Transverse colon (tissue), 4 donors: ENCODE results near the gene MX2.

ENCODE experiments used
- CTCF ChIP-seq, 5 experiments: fragments of 200-600 bp in 3 of 5; fragments of 450-650 bp in 2 of 5; sonication (generic) in 3 of 5; IDR thresholded peaks; 1 replicate in 2 of 5; 2 replicates in 3 of 5; pipeline ENCODE4 v1.5.1; 2016 to 2017; ENCODE audit warnings: antibody characterized with exemption in 5 of 5, inconsistent platforms in 3 of 5, mild to moderate bottlenecking in 2 of 5, moderate library complexity in 1 of 5
- EP300 ChIP-seq: sonication (generic); formaldehyde crosslinking; IDR thresholded peaks from one replicate; pipeline ENCODE4 v1.6.1; 2017; ENCODE audit warnings: antibody characterized with exemption, low read depth
- POLR2A ChIP-seq: fragments of 450-650 bp; IDR thresholded peaks from one replicate; pipeline ENCODE4 v1.6.1; 2016; ENCODE audit warnings: antibody characterized with exemption, mild to moderate bottlenecking, moderate library complexity
- POLR2AphosphoS5 ChIP-seq, 3 donors: sonication (generic); formaldehyde crosslinking; IDR thresholded peaks; one replicate each; pipeline ENCODE4 v1.6.1; 2016; ENCODE audit warnings: antibody characterized with exemption in 3 of 3

- TF ChIP-seq POLR2A (no peak), EP300 (no peak), CTCF (IDR thresholded peaks at IDR 0.05) (no peak), POLR2AphosphoS5 (IDR thresholded peaks at IDR 0.05) (no peak)
Observed at GRCh38 chr21:41364308-41364707, 2.5 kb downstream of the MX2 start.
